OCI-LY3 (cell line): ENCODE measurements around the gene C16orf74.

ENCODE experiments used
- H2AFZ ChIP-seq: fragments of 200-600, 300-600 bp; shearing (Covaris generic); 2 replicates; pipeline ENCODE4 v1.6.0; 2014; ENCODE audit warnings: antibody characterized with exemption, low read depth, low read length
- H3K27ac ChIP-seq: fragments of 200-600, 300-600 bp; sonication (generic); 2 replicates; pipeline ENCODE4 v1.5.1; 2014; ENCODE audit warnings: mild to moderate bottlenecking, low read length, moderate library complexity, mixed read lengths
- H3K27me3 ChIP-seq: fragments of 200-600, 300-600 bp; sonication (generic); 2 replicates; pipeline ENCODE4 v1.6.1; 2014; ENCODE audit warnings: low read depth, low read length, mixed read lengths
- H3K36me3 ChIP-seq: fragments of 200-600, 300-600 bp; sonication (generic); replicated peaks from 2 replicates; pipeline ENCODE3; 2014; ENCODE audit warnings: low read depth, low read length, mixed read lengths
- H3K4me1 ChIP-seq: fragments of 300-600, 200-600 bp; sonication (generic); 2 replicates; pipeline ENCODE4 v1.6.1; 2014; ENCODE audit warnings: low read length, mixed read lengths
- H3K4me2 ChIP-seq: fragments of 200-600, 300-600 bp; sonication (generic); 2 replicates; pipeline ENCODE4 v1.6.1; 2014; ENCODE audit warnings: low read length, mixed read lengths
- H3K4me3 ChIP-seq: fragments of 300-600, 200-600 bp; sonication (generic); 2 replicates; pipeline ENCODE4 v1.5.1; 2014; ENCODE audit warnings: antibody characterized with exemption, mild to moderate bottlenecking, low read length, moderate library complexity
- H3K79me2 ChIP-seq: fragments of 300-600, 200-600 bp; shearing (Covaris generic); 2 replicates; pipeline ENCODE4 v1.6.1; 2014; ENCODE audit warnings: mild to moderate bottlenecking, low read length, mixed read lengths
- H3K9ac ChIP-seq: fragments of 300-600, 200-600 bp; shearing (Covaris generic); 2 replicates; pipeline ENCODE4 v1.6.0; 2014; ENCODE audit warnings: mild to moderate bottlenecking, low read length, moderate library complexity
- H3K9me3 ChIP-seq: fragments of 200-600, 300-600 bp; shearing (Covaris generic); 2 replicates; pipeline ENCODE4 v1.6.1; 2014; ENCODE audit warnings: low read length, mixed read lengths; ENCODE audit not compliant: insufficient read depth
- H4K20me1 ChIP-seq: fragments of 200-600, 300-600 bp; sonication (generic); 2 replicates; pipeline ENCODE4 v1.6.1; 2016; ENCODE audit warnings: low read length, mixed read lengths; ENCODE audit not compliant: insufficient read depth
- CTCF ChIP-seq: fragments of 200-600, 300-600 bp; sonication (generic); IDR thresholded peaks from 2 replicates; pipeline ENCODE4 v1.5.1; 2014; ENCODE audit warnings: antibody characterized with exemption, low read length, low read depth
- EZH2phosphoT487 ChIP-seq: fragments of 200-600 bp; shearing (Covaris generic); IDR thresholded peaks from 2 replicates; pipeline ENCODE4 v1.6.1; 2018; ENCODE audit warnings: antibody characterized with exemption, mixed run types, low read depth

The C16orf74 gene

GRCh38 chr16:85752511-85753420 is 1.9 kb upstream of the C16orf74 start:
- peak overlapping the region; percentile 20; the same call in 1 of the 2 replicates for H2AFZ ChIP-seq
- no peak overlapping the region for H3K9ac ChIP-seq
- H3K36me3 ChIP-seq: no peaks in the 10 kb centered on the region
- no peaks in the 10 kb centered on the region for H3K9me3 ChIP-seq
- H3K4me1 ChIP-seq: peaks cover 56% of the 10 kb centered on the region
- H3K4me3 ChIP-seq: no peak overlapping the region; the same call in 1 of the 2 replicates
- H3K27me3 ChIP-seq: peaks cover 73% of the 10 kb centered on the region
- H3K79me2 ChIP-seq: no peaks in the 10 kb centered on the region
- TF ChIP-seq CTCF: peak; percentile 38
- no peak for TF ChIP-seq EZH2phosphoT487
- no peak overlapping the region for H3K27ac ChIP-seq
- peak overlapping the region; percentile 39 for H3K4me2 ChIP-seq
- 0 out of 2 replicates have a peak, but pooled peaks cover 9% of the 10 kb centered on the region for H4K20me1 ChIP-seq

GRCh38 chr16:85751698-85752501 is 1.0 kb upstream of the C16orf74 start:
- Histone ChIP-seq H3K4me1 (peaks cover 53% of the 10 kb centered on the region), H3K9me3 (no peaks in the 10 kb centered on the region), H3K9ac (no peak overlapping the region), H4K20me1 (0 out of 2 replicates have a peak, but pooled peaks cover 9% of the 10 kb centered on the region), H3K4me2 (no peak overlapping the region), H3K79me2 (no peaks in the 10 kb centered on the region), H3K27ac (no peak overlapping the region), H3K4me3 (no peak overlapping the region), H3K27me3 (peaks cover 73% of the 10 kb centered on the region), H2AFZ (no peak overlapping the region), H3K36me3 (no peaks in the 10 kb centered on the region)
- 0 out of 2 replicates have a peak, but pooled peaks have one; percentile 27 for TF ChIP-seq EZH2phosphoT487
- no peak for TF ChIP-seq CTCF

- Histone ChIP-seq H3K27me3 (peaks cover 72% of the 10 kb centered on the region), H3K4me3 (no peak overlapping the region), H3K4me1 (peaks cover 39% of the 10 kb centered on the region), H3K9me3 (no peaks in the 10 kb centered on the region), H3K4me2 (no peak overlapping the region), H3K9ac (no peak overlapping the region), H2AFZ (no peak overlapping the region), H3K36me3 (no peaks in the 10 kb centered on the region), H3K79me2 (no peaks in the 10 kb centered on the region), H3K27ac (no peak overlapping the region), H4K20me1 (0 out of 2 replicates have a peak, but pooled peaks cover 9% of the 10 kb centered on the region)
- TF ChIP-seq EZH2phosphoT487 (no peak), CTCF (no peak)
These were observed 610 bp downstream of the C16orf74 start for GRCh38 chr16:85750146-85750826.
